Daoy (cell line): Measurements from ENCODE around the gene ZDHHC1. TPM values are rescaled to one million over a fixed set of nuclear protein-coding genes. Genes with fewer than 3 reads are reported as not detected.
"Not testable (repeated sequence)": the region's sequence is repeated elsewhere in the genome, so short reads cannot be mapped to it uniquely, and the experiment has no call there.

Experiments
- DNase-seq: peaks from one replicate; pipeline ENCODE4 v3.0.0-alpha.2; 2015; ENCODE audit warnings: low read depth
- total RNA-seq: library from RNA; depleted of rRNA; stranded (reverse); fragments of >200 nt; shearing (Covaris generic); gene quantifications from 2 replicates; pipeline ENCODE4 v1.2.3, GENCODE V29; 2014

Gene ZDHHC1
- total RNA-seq, 1 experiment from 2014 or later = 3.0 TPM

- peak; percentile 72 for DNase-seq
Measured at GRCh38 chr16:67430977-67431774, 14.9 kb upstream of the ZDHHC1 start, which contains the start of gene HSD11B2. Gene HSD11B2, plus strand, starts transcription at chr16:67431121. Its CDS starts 128 bp downstream, at chr16:67431249.

- DNase-seq = peak; percentile 21
Measured at GRCh38 chr16:67430504-67430976, 14.3 kb upstream of the ZDHHC1 start.

GRCh38 chr16:67429799-67430503 lies 13.7 kb upstream of the ZDHHC1 start:
- DNase-seq = no peak

GRCh38 chr16:67429053-67429798 lies 12.9 kb upstream of the ZDHHC1 start:
- no peak for DNase-seq

DNA sequence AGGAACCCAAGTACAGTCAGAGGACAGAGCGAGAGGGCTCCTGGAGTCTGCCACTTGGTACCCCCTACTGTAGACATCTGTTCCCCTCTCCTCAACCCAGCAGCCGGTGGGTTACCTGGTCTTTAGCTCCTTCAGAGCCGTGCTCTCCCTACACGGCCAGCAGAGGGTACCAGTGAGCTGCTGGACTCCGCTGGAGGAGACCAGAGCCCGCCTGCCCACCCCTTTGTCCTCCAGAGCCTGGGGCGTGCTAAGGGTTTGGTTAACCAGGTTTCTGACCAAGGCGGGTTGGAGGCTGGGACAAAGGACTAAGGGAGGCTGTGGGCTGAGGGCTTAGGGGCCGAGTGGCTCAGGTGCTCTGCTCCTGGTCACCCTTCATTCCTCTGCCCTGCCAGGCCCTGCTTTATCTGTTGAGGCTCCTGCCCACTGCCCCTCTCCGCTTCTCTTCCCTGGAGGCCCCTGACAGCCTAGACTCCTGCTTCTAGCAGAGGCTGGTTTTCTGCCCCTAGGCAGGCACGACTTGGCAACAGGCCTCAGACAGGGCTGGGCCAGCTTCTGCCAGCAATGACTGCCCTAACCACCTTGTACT lies 12.0 kb upstream of the ZDHHC1 start:
- DNase-seq = peak; percentile 69

DNA sequence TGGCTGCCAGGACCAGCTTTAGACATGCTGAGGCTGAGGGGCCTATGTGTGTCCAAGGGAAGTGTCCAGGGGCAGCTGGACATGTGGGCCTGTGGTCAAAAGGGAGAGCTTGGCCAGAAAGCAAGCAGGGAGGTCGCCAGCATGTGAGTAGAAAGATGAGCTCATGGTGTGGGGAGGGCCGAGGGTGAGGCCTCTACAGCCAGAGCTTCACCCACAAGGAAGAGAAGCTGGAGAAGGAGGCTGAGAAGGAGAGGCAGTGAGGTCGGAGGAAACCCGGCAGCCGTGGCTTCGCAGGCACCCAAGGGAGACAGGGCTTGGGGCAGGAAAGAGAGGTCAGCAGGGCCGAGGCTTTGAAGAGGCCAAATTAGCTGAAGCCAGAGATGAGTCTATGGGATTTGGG lies 10.7 kb upstream of the ZDHHC1 start:
- DNase-seq = no peak

- no peak for DNase-seq
Measured at GRCh38 chr16:67426022-67426421, 9.7 kb upstream of the ZDHHC1 start.

DNA sequence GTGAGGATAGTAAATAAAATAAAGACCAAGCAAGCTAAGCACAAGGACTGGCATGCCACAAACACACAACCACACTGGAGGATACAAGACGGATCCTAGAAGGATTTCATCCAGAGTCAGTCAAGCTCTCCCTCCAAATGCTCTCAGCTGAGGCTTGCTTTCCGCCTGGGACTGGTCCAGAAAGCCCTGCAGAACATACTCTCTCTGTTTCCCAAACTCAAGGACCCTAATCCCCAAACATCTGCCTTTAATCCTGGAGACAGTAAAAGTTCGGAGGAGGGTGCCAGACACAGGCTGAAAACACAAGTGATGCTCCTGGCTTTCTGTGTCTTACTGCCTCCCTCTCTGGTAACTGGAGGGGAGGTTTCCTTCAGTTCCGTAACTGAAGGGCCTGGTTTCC lies 9.3 kb upstream of the ZDHHC1 start:
- DNase-seq = no peak

DNA sequence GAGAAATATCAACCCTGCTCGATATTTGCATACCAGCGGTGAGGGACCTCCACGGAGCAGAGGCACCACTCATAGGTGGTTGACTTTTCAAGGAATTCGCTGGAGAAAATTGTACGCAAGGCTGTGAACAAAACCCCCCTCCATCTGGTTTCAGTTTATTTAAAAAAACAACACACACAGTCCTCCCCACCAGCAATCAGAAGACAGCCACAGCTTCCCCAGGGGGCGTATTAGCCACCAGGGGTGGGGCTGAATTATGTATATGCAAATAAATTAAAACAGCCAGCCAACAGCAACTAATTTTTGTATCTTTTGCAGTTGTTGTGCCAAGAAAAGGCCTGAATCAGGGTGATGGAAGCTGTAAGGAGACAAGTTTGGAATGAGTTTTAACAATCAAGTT lies 8.8 kb upstream of the ZDHHC1 start:
- no peak for DNase-seq

DNA sequence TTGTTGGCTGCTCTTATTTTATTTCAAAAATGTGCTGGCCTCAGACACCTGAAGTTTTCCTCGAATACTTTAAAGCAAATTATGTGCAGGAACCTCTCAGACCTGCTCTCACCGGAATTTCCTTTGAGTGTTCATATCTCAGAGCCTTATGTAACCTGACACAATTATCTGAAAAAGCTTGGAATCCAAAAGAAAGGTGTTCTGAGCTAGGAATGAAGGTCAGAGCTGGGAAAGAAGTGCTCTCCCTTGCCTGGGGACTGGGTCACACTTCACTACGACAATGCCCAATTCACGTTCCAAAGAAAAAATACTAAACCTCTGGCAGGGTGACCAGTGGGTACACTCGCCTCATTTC lies 8.0 kb upstream of the ZDHHC1 start:
- DNase-seq = no peak

DNA sequence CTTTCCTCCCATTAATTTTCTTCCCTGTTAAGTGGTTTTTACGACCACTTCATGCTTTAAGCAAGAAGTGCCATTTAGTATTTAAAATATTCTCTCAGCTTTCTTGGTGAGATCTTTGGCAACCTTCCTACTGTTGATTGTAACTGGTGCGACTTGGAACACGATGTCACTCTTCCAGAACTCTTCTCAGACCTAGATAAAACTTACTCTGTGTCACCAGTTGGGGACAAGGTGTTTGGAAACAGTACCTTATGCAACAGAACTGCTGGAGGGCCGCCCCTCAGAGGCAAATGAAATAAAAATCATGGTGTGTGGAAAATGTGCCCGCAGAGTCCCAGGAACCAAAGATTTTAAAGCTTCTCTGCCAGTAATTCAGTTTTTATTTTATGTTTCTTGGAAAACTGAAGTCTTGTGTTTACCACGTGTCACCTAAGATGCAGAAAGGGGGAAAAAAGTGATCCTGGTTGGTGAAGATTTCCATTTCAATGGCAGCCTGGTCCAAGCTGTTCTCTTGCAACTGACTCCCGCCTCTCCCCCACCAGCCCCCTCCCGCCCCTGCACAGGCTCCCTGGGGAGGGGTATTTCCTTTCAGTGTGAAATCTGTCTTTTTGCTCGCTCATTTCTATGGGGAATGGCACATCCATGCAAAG lies 7.5 kb upstream of the ZDHHC1 start:
- no peak for DNase-seq

GRCh38 chr16:67423015-67423414 lies 6.7 kb upstream of the ZDHHC1 start:
- DNase-seq = no peak

DNA sequence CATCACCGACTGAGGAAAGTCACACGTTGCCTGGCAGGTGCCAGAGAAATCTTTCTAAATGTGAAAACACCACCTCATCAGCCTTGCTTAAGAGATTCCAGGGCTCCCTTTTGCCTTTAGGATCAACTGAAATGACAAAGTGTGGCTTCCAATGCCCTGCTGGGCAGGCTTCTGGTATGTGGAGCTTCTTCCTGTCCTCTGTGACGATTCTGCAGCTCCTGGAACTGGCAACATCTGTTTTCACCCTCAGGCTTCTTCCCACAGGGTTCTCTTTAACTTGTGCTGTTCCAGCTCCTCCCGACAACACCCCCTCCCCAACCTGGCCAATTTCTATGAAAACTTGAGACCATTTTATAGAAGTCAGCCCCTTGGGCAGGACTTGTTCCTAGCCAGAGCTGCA lies 4.8 kb upstream of the ZDHHC1 start:
- DNase-seq = no peak

DNA sequence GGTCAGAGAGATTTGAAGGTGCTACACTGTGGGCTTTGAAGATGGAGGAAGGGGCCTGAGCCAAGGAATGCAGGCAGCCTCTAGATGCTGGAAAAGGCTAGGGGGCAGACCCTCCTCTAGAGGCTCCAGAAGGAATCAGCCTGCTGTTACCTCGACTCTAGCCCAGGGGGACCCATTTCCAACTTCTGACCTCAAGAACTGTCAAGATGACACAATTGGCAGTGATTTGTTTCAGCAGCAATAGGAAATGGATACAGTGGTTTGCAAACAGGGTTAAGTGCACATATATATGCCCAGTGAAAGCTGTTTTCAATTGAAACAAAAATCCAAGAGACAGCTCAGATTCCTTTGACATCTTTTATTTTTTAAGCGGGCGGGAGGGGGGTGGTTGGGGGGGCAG lies 3.7 kb upstream of the ZDHHC1 start:
- DNase-seq = no peak

- peak; percentile 25 for DNase-seq
Measured at GRCh38 chr16:67419502-67419901, 3.2 kb upstream of the ZDHHC1 start.

DNA sequence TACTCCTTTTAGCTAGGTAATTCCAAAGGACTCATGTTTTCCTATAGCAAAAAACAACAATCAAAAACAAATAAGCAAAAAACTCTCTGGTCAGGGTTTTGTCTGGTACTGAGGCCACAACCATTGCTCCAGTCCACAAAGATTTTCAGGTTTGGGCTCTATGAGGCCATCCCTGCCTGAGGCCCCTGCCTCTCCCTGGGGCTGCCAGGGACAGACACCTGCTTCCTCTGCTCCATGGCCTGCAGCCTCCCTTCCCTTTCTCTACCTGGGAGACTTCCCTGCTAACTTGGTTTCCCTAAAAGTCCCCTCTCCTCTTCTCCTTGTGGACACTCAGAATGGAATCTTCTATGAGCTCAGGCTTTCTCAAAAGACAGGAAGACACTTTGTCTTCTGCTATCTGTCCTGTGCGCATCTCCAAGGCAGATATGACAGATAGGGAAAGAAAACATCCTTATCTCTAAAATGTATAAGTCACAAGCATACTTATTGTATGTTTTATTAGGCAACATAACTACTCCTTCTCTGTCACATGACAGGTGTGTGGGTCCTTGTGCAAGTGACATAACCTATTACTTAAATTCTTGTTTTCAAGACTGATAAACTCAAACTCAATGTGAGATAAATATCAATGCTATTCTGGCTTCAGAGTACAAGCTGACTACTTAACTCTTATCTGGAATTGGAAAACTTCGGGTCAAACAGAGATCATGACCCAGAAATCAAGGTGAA lies 1.2 kb upstream of the ZDHHC1 start:
- no peak for DNase-seq

DNA sequence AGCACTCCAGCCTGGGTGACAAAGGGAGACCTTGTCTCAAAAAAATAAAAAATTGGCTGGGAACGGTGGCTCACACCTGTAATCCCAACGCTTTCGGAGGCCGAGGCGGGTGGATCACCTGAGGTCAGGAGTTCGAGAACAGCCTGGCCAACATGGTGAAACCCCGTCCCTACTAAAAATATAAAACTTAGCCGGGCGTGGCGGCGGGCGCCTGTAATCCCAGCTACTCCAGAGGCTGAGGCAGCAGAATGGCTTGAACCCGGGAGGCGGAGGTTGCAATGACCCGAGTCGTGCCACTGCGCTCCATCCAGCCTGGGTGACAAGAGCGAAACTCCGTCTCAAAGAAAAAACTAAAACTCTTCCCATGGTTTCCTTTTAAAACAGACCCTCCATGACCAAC lies 856 bp downstream of the ZDHHC1 start:
- DNase-seq = not testable (repeated sequence)

DNA sequence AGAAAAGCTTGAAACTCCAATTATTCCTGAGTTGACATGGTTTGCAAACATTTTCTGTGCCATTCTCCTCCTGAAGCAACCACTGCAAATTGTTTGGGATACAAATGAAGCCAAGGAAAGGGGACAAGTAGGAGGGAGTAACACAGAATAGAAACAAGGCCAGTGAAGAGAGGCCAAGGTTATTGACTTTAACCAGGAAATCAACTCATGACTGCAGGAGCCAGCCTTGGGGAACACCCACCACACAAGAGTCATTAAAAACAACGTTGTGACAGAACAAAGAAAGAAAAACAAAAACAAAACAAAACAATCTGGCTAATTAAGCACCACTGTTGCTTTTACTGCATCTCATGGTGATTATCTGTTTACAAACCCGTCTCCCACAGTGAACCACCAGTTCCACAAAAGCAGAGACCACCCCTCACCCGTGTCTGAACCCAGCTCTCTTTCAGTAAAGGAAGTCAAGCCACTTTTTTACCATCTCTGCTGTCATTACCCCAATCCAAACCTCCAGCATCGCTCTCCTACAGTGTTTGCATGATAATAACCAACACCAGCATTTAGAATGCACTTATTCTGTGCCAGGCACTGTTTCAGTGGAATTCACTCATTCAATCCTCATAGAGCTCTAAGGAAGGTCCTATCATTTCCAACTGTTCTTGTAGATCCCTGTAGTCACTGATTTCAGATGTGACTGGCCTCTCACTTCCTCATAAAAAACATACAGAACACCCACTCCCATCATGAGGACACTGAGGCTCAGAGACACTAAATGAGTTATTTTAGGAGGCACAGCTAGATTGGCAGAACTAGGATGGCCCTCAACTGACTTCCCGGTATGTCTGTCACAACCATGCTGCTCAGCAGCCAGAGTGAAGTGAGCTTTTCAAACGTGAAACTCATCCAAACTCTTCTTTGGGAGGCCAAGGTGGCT lies 2.0 kb downstream of the ZDHHC1 start:
- no peak for DNase-seq

DNA sequence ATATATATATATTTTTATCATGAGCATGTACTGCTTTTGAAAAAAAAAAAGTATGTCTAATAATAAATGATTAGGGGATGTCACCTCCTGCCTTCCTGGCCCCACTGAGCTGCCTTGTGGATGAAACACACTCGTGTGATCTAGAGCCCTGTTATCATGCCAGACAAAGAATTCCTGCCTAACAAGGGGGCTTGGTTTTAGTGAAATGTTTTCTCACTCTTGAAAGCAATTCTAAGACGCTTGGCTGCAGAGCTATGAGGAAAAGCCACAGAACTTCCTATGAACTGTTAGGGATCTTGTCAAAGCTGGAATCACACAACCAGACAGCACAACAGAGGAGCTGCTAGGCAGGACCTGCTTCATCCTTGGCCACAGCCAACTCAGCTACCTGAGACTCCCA lies 4.0 kb downstream of the ZDHHC1 start:
- DNase-seq = no peak

GRCh38 chr16:67411339-67411738 lies 4.9 kb downstream of the ZDHHC1 start:
- no peak for DNase-seq
